Mucosa of descending colon (tissue), 3 donors: ENCODE measurements around the gene DOCK2. TPM values are rescaled to one million over a fixed set of nuclear protein-coding genes. Genes with fewer than 3 reads are reported as not detected.

ENCODE experiments used
- ATAC-seq: fragments of 200-7000 bp; cut with Tn5 transposase; one replicate; pipeline ENCODE4 v1.9.1; 2020; ENCODE audit warnings: mild to moderate bottlenecking, moderate library complexity
- DNase-seq, 3 donors: peaks; one replicate each; pipeline ENCODE4 v3.0.0-alpha.2; 2020
- H3K36me3 ChIP-seq: fragments of 200-600 bp; one replicate; pipeline ENCODE4 v1.8.0; 2021; ENCODE audit warnings: low read depth, mild to moderate bottlenecking
- H3K4me1 ChIP-seq: fragments of 200-600 bp; one replicate; pipeline ENCODE4 v1.8.0; 2021; ENCODE audit warnings: low read depth, mild to moderate bottlenecking
- H3K4me3 ChIP-seq: fragments of 200-600 bp; one replicate; pipeline ENCODE4 v1.8.0; 2021; ENCODE audit warnings: mild to moderate bottlenecking
- H3K9me3 ChIP-seq: fragments of 200-600 bp; one replicate; pipeline ENCODE4 v1.8.0; 2021; ENCODE audit warnings: mild to moderate bottlenecking
- CTCF ChIP-seq: fragments of 200-600 bp; IDR thresholded peaks from one replicate; pipeline ENCODE4 v1.8.0; 2022; ENCODE audit warnings: antibody characterized with exemption, mild to moderate bottlenecking
- intact Hi-C, 2 donors: fragments of 100-400 bp; cut with DNase I in 1 of 2; cut with micrococcal nuclease in 1 of 2; formaldehyde crosslinking; loops; one replicate each; pipeline versions ENCODE4 v1.11.0 to v1.11.1; 2022; cut with DNase I, micrococcal nuclease
- total RNA-seq, 3 donors: library from RNA; stranded (reverse); fragmentation: NEBNext Ultra II Directional in 2 of 3; extraction: Animal tissue kit (Norgen Biotek cat#: 25700) in 2 of 3; gene quantifications; one replicate each; pipeline versions ENCODE4 v1.2.1 to v1.2.4, GENCODE V29; 2021 to 2023
- donor health status: DM: no; HTN: no; CAD: no; lungs with moderate emphysema.
- donor health status: DM: no; HTN: no; CAD: no.
- donor health status: DM: no; HTN: yes; CAD: no.

The DOCK2 gene
- total RNA-seq, 3 donors from 2014 or later: 7.2 to 20.1 (median 18.1) TPM

DNA sequence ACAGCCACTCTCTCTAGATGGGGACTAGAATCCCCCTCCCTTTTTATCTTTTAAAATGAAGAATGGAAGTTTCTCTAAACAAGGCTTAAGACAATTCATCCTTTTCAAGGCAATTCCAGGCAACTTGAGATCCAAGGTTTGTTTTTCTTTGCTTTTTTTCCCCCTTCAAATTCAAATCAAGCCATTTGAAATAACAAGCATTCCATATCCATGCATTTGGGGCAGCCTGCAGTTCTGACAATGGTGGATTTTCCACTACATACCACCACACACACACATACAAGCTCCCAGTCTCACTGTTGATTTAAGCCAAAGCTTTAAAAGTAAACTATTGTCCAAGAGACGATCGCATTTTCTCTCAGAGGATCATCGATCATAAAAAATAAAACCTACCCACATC is 342.8 kb downstream of the DOCK2 start:
- intact Hi-C loops: no loop called here

GRCh38 chr5:169980418-169981053 is 343.5 kb downstream of the DOCK2 start, which contains the start of gene INSYN2B:
TSS of gene INSYN2B (minus strand) at chr5:169980495. CDS start at chr5:169883898, 96,597 bp downstream.
- intact Hi-C loops: no loop called here
- ATAC-seq (peak; percentile 59), DNase-seq (peak in 2 of 3 donors; percentile 26 to 50)
- no peak within 1 kb of the TSS for H3K4me3 ChIP-seq
- H3K36me3 ChIP-seq: no peaks in the 10 kb centered on the region
- TF ChIP-seq CTCF: no peak
- H3K4me1 ChIP-seq: no peaks in the 10 kb centered on the region
- no peaks in the 10 kb centered on the region for H3K9me3 ChIP-seq

More for the DNA sequence above, 342.8 kb downstream of the DOCK2 start:
- DNase-seq: no peak
- H3K4me3 ChIP-seq: no peak overlapping the region
- no peaks in the 10 kb centered on the region for H3K4me1 ChIP-seq
- ATAC-seq: no peak
- no peaks in the 10 kb centered on the region for H3K36me3 ChIP-seq
- no peaks in the 10 kb centered on the region for H3K9me3 ChIP-seq
- TF ChIP-seq CTCF: no peak

GRCh38 chr5:169988206-169988605 is 351.1 kb downstream of the DOCK2 start:
- intact Hi-C loops: no loop called here
- TF ChIP-seq CTCF: no peak
- no peak overlapping the region for H3K4me3 ChIP-seq
- H3K9me3 ChIP-seq: no peaks in the 10 kb centered on the region
- H3K4me1 ChIP-seq: no peaks in the 10 kb centered on the region
- ATAC-seq: no peak
- no peaks in the 10 kb centered on the region for H3K36me3 ChIP-seq
- DNase-seq: no peak

DNA sequence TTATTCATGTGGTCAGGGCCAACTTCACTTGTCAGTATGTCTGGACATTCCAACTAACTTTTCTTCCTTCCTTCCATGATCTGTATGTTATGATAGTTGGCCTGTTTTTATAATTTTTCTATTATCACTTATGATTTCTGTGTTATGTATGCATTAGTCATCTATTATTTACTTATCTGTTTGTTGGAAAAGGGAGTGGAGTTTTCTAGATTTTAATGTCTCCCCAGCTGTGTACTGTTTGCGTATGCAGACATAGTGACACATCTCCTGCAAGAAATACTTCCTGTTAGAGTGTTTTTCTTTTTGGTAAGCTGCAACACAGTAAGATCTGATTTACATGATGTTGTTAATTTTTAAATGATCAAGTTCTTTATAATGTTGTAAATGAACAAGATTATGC is 351.9 kb downstream of the DOCK2 start:
- no peak overlapping the region for H3K4me3 ChIP-seq
- no peak for TF ChIP-seq CTCF
- H3K36me3 ChIP-seq: no peaks in the 10 kb centered on the region
- intact Hi-C loops: no loop called here
- ATAC-seq: no peak
- H3K4me1 ChIP-seq: no peaks in the 10 kb centered on the region
- DNase-seq: no peak
- no peaks in the 10 kb centered on the region for H3K9me3 ChIP-seq

DNA sequence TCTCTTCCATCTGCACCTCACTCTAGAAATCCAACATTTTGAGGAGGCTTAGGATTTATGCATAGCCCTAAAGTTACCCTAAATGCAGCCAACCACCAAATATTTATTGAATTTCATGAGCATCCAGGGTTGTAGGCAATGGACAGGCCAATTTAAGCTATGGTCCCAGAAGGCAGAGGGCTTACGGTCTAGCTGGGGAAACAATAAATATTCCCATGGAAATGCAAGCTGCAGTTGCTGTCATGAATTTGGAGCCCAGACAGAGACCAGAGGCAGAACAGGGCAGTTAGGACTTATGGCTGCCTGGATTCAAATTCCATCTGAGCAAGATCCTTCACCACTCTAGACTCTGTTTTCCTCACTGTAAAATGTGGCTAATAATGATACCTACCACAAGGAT is 352.3 kb downstream of the DOCK2 start:
- intact Hi-C loops: no loop called here
- DNase-seq: no peak
- TF ChIP-seq CTCF: no peak
- H3K4me1 ChIP-seq: no peaks in the 10 kb centered on the region
- no peak for ATAC-seq
- H3K36me3 ChIP-seq: no peaks in the 10 kb centered on the region
- H3K9me3 ChIP-seq: no peaks in the 10 kb centered on the region
- H3K4me3 ChIP-seq: no peak overlapping the region
